GM19035 (cell line): ENCODE data around the gene MED26.
"Not testable (repeated sequence)": the region's sequence is repeated elsewhere in the genome, so short reads cannot be mapped to it uniquely, and the experiment has no call there.

Source experiments
- ATAC-seq: cut with Tn5 transposase; IDR thresholded peaks from one replicate; pipeline ENCODE4 v1.9.1; 2021; ENCODE audit not compliant: unreplicated experiment

Gene MED26

GRCh38 chr19:16651421-16652188 is 23.6 kb upstream of the MED26 start:
- not testable (repeated sequence) for ATAC-seq

GRCh38 chr19:16650821-16651220 is 22.8 kb upstream of the MED26 start:
- no peak for ATAC-seq

GRCh38 chr19:16649734-16650133 is 21.7 kb upstream of the MED26 start:
- ATAC-seq: no peak

GRCh38 chr19:16645140-16645539 is 17.1 kb upstream of the MED26 start:
- ATAC-seq: no peak

- ATAC-seq: no peak
Measured at GRCh38 chr19:16641695-16642094, 13.7 kb upstream of the MED26 start.

GRCh38 chr19:16640951-16641350 is 12.9 kb upstream of the MED26 start:
- no peak for ATAC-seq

GRCh38 chr19:16638666-16639065 is 10.7 kb upstream of the MED26 start:
- ATAC-seq: no peak

GRCh38 chr19:16637535-16637934 is 9.5 kb upstream of the MED26 start:
- ATAC-seq: no peak

- no peak for ATAC-seq
Measured at GRCh38 chr19:16631465-16631864, 3.5 kb upstream of the MED26 start.

- peak; percentile 5 for ATAC-seq
Measured at GRCh38 chr19:16628984-16629691, 1.1 kb upstream of the MED26 start.

- ATAC-seq: no peak
Measured at GRCh38 chr19:16627928-16628182, 149 bp downstream of the MED26 start.

- ATAC-seq: peak; percentile 6
Measured at GRCh38 chr19:16627193-16627927, 644 bp downstream of the MED26 start.

- ATAC-seq: no peak
Measured at GRCh38 chr19:16626796-16627192, 1.2 kb downstream of the MED26 start.

- ATAC-seq: no peak
Measured at GRCh38 chr19:16625163-16625958, 2.6 kb downstream of the MED26 start.

- ATAC-seq: no peak
Measured at GRCh38 chr19:16624236-16624635, 3.8 kb downstream of the MED26 start.

- no peak for ATAC-seq
Measured at GRCh38 chr19:16623576-16623975, 4.4 kb downstream of the MED26 start.

- no peak for ATAC-seq
Measured at GRCh38 chr19:16623066-16623465, 4.9 kb downstream of the MED26 start.

- no peak for ATAC-seq
Measured at GRCh38 chr19:16621165-16621800, 6.7 kb downstream of the MED26 start.

GRCh38 chr19:16620584-16620983 is 7.4 kb downstream of the MED26 start:
- no peak for ATAC-seq

GRCh38 chr19:16620018-16620417 is 8.0 kb downstream of the MED26 start:
- ATAC-seq: no peak

GRCh38 chr19:16619457-16619856 is 8.5 kb downstream of the MED26 start:
- no peak for ATAC-seq
